H1 (cell line): ENCODE data around the gene ZNF33A. TPM values are rescaled to one million over a fixed set of nuclear protein-coding genes. Genes with fewer than 3 reads are reported as not detected.

Source experiments
- CTCF ChIA-PET: fragments of 300-600 bp; sonication (Branson Sonifier 250); formaldehyde crosslinking; loops from one replicate; lab custom pipeline; 2021; ENCODE audit not compliant: partially characterized antibody; lab: Charles Lee
- POLR2A ChIA-PET: fragments of 300-600 bp; sonication (Branson Sonifier 250); formaldehyde crosslinking; loops from one replicate; lab custom pipeline; 2021; ENCODE audit warnings: inconsistent platforms; ENCODE audit not compliant: partially characterized antibody; lab: Charles Lee
- DNase-seq, 2 experiments: peaks; one replicate each; pipeline versions ENCODE4 v3.0.0 to v3.0.0-alpha.2; 2010 to 2022; ENCODE audit warnings: low spot score in 2 of 2, low read depth in 1 of 2, mixed read lengths in 1 of 2
- FAIRE-seq: peaks from 2 replicates; lab custom pipeline; 2011; peaks lifted over from hg19 to GRCh38; lab: Jason Lieb, UNC
- H2AFZ ChIP-seq: 2 replicates; pipeline ENCODE4 v1.8.1; 2012; ENCODE audit warnings: low read length, inconsistent platforms
- H2AK5ac ChIP-seq: 2 replicates; pipeline ENCODE4 v1.6.1; 2013; ENCODE audit warnings: low read depth, low read length
- H2BK120ac ChIP-seq: replicated peaks from 2 replicates; pipeline ENCODE3; 2013; ENCODE audit warnings: low read depth, low read length, inconsistent platforms
- H2BK12ac ChIP-seq: 2 replicates; pipeline ENCODE4 v1.6.1; 2013; ENCODE audit warnings: low read depth, low read length
- H2BK15ac ChIP-seq: 2 replicates; pipeline ENCODE4 v1.6.1; 2013; ENCODE audit warnings: low read length
- H2BK20ac ChIP-seq: 2 replicates; pipeline ENCODE4 v1.6.1; 2013; ENCODE audit warnings: low read length
- H2BK5ac ChIP-seq: 2 replicates; pipeline ENCODE4 v1.6.1; 2013; ENCODE audit warnings: low read depth, low read length
- H3K14ac ChIP-seq: 2 replicates; pipeline ENCODE4 v1.6.1; 2013; ENCODE audit warnings: inconsistent platforms; ENCODE audit not compliant: insufficient read length
- H3K18ac ChIP-seq: 2 replicates; pipeline ENCODE4 v1.6.1; 2013; ENCODE audit warnings: low read length; ENCODE audit errors: extremely low read depth
- H3K23ac ChIP-seq: 2 replicates; pipeline ENCODE4 v1.6.1; 2013; ENCODE audit warnings: inconsistent platforms; ENCODE audit not compliant: insufficient read length
- H3K23me2 ChIP-seq: 2 replicates; pipeline ENCODE4 v1.6.1; 2013; ENCODE audit warnings: low read depth, low read length
- H3K27ac ChIP-seq: 2 replicates; pipeline ENCODE4 v1.6.1; 2011; ENCODE audit warnings: low read depth, low read length, inconsistent platforms
- H3K27me3 ChIP-seq, 4 experiments: replicated peaks in 1 of 4; 1 replicate in 1 of 4; 2 replicates in 3 of 4; pipeline versions ENCODE4 v1.6.1 to v1.8.1; 2011 to 2013; ENCODE audit warnings: low read length in 3 of 4, mild to moderate bottlenecking in 3 of 4, inconsistent platforms in 2 of 4, mixed read lengths in 2 of 4, moderate library complexity in 1 of 4; ENCODE audit not compliant: control insufficient read depth in 3 of 4, insufficient read depth in 3 of 4; ENCODE audit errors: extremely low read depth in 1 of 4
- H3K36me3 ChIP-seq, 4 experiments: 2 replicates each; pipeline versions ENCODE4 v1.6.1 to v1.8.1; 2011 to 2013; ENCODE audit warnings: mild to moderate bottlenecking in 4 of 4, low read length in 3 of 4, moderate library complexity in 2 of 4, control low read depth in 1 of 4, inconsistent platforms in 1 of 4; ENCODE audit not compliant: insufficient read depth in 4 of 4, control insufficient read depth in 2 of 4
- H3K4ac ChIP-seq: replicated peaks from 2 replicates; pipeline ENCODE3; 2013; ENCODE audit warnings: low read length, low read depth, mixed read lengths, inconsistent platforms; ENCODE audit not compliant: insufficient read length
- H3K4me1 ChIP-seq, 4 experiments: replicated peaks in 1 of 4; 1 replicate in 1 of 4; 2 replicates in 3 of 4; pipeline versions ENCODE4 v1.6.1 to v1.8.1; 2011 to 2013; ENCODE audit warnings: low read length in 3 of 4, inconsistent platforms in 2 of 4, mixed read lengths in 1 of 4; ENCODE audit not compliant: insufficient read depth in 4 of 4, control insufficient read depth in 3 of 4
- H3K4me2 ChIP-seq, 2 experiments: 2 replicates each; pipeline versions ENCODE4 v1.6.1 to v1.8.1; 2011 to 2013; ENCODE audit warnings: low read depth in 2 of 2, low read length in 2 of 2, control low read depth in 1 of 2, inconsistent platforms in 1 of 2, mild to moderate bottlenecking in 1 of 2; ENCODE audit not compliant: insufficient read depth in 1 of 2
- H3K4me3 ChIP-seq, 4 experiments: fragments of 200-600, 300-600 bp in 1 of 4; sonication (generic), shearing (Covaris generic), sonication (Bioruptor Twin) in 1 of 4; 2 replicates each; pipeline versions ENCODE4 v1.5.1 to v1.8.1; 2011 to 2016; ENCODE audit warnings: low read length in 4 of 4, low read depth in 3 of 4, control low read depth in 2 of 4, inconsistent platforms in 2 of 4, mild to moderate bottlenecking in 2 of 4, mixed read lengths in 1 of 4, moderate library complexity in 1 of 4; ENCODE audit not compliant: insufficient read depth in 2 of 4; ENCODE audit errors: extremely low read depth in 1 of 4
- H3K56ac ChIP-seq: replicated peaks from 2 replicates; pipeline ENCODE3; 2013; ENCODE audit warnings: low read depth, mild to moderate bottlenecking, mixed read lengths, low read length, inconsistent platforms; ENCODE audit not compliant: insufficient read length
- H3K79me1 ChIP-seq: 2 replicates; pipeline ENCODE4 v1.6.1; 2013; ENCODE audit warnings: low read depth, low read length, control low read depth
- H3K79me2 ChIP-seq, 2 experiments: 2 replicates each; pipeline versions ENCODE4 v1.6.1 to v1.8.1; 2012 to 2013; ENCODE audit warnings: low read length in 2 of 2, mild to moderate bottlenecking in 2 of 2, inconsistent platforms in 1 of 2; ENCODE audit not compliant: insufficient read depth in 2 of 2, control insufficient read depth in 1 of 2
- H3K9ac ChIP-seq, 4 experiments: replicated peaks in 1 of 4; 1 replicate in 1 of 4; 2 replicates in 3 of 4; pipeline versions ENCODE4 v1.6.1 to v1.8.1; 2011 to 2013; ENCODE audit warnings: low read depth in 3 of 4, low read length in 3 of 4, control low read depth in 2 of 4, mild to moderate bottlenecking in 2 of 4, moderate library complexity in 2 of 4, inconsistent platforms in 1 of 4; ENCODE audit errors: extremely low read depth in 1 of 4
- H3K9me3 ChIP-seq, 2 experiments: 2 replicates each; pipeline versions ENCODE4 v1.6.1 to v1.8.1; 2012 to 2013; ENCODE audit warnings: mild to moderate bottlenecking in 2 of 2, moderate library complexity in 2 of 2, control low read depth in 1 of 2, inconsistent platforms in 1 of 2, low read depth in 1 of 2, low read length in 1 of 2, mixed read lengths in 1 of 2; ENCODE audit not compliant: insufficient read depth in 2 of 2
- H4K20me1 ChIP-seq, 2 experiments: replicated peaks in 1 of 2; 2 replicates each; pipeline versions ENCODE3 to v1.8.1; 2011 to 2013; ENCODE audit warnings: inconsistent platforms in 2 of 2, low read length in 2 of 2, mild to moderate bottlenecking in 1 of 2; ENCODE audit not compliant: insufficient read depth in 2 of 2, control insufficient read depth in 1 of 2
- H4K5ac ChIP-seq: 2 replicates; pipeline ENCODE4 v1.6.1; 2013; ENCODE audit warnings: low read length, low read depth, mixed read lengths, inconsistent platforms; ENCODE audit not compliant: insufficient read length
- H4K8ac ChIP-seq: 2 replicates; pipeline ENCODE4 v1.8.0; 2013; ENCODE audit warnings: mild to moderate bottlenecking, moderate library complexity, low read length, inconsistent platforms; ENCODE audit not compliant: insufficient read depth; ENCODE audit errors: extremely low read depth
- H4K91ac ChIP-seq: replicated peaks from 2 replicates; pipeline ENCODE3; 2013; ENCODE audit warnings: low read length, mixed read lengths, inconsistent platforms; ENCODE audit not compliant: insufficient read length
- BACH1 ChIP-seq: IDR thresholded peaks from 2 replicates; pipeline ENCODE4 v1.6.1; 2012; ENCODE audit warnings: low read length, improper control_type of control experiment
- BCL11A ChIP-seq, 2 experiments: IDR thresholded peaks; one replicate each; pipeline ENCODE4 v1.6.1; 2011; ENCODE audit warnings: low read depth in 2 of 2, low read length in 2 of 2, mild to moderate bottlenecking in 2 of 2
- RAD21 ChIP-seq, 2 experiments: IDR thresholded peaks in 1 of 2; conservative IDR thresholded peaks in 1 of 2; 2 replicates each; pipeline ENCODE4 v1.6.1; 2011; ENCODE audit warnings: low read depth in 2 of 2, low read length in 2 of 2, improper control_type of control experiment in 1 of 2, inconsistent platforms in 1 of 2, mild to moderate bottlenecking in 1 of 2, moderate library complexity in 1 of 2
- SIN3A ChIP-seq, 2 experiments: IDR thresholded peaks in 1 of 2; conservative IDR thresholded peaks in 1 of 2; 2 replicates each; pipeline ENCODE4 v1.6.1; 2011 to 2012; ENCODE audit warnings: low read length in 2 of 2, improper control_type of control experiment in 1 of 2, low read depth in 1 of 2, mild to moderate bottlenecking in 1 of 2
- WGBS, 2 experiments: shearing (Covaris generic) in 1 of 2; methylation state at CpG; one replicate each; pipeline versions ENCODE4 v1.1.6 to v1.1.7; 2013 to 2015; ENCODE audit warnings: low lambda C conversion rate in 2 of 2, mixed read lengths in 2 of 2, inconsistent platforms in 1 of 2, low coverage in 1 of 2, missing lambda C conversion rate in 1 of 2; ENCODE audit not compliant: insufficient replicate concordance in 2 of 2, insufficient coverage in 1 of 2, insufficient read length in 1 of 2; ENCODE audit errors: extremely low coverage in 1 of 2, missing lambda C conversion rate in 1 of 2; 5-methylcytosine and 5-hydroxymethylcytosine counted together
- polyA plus RNA-seq, 7 experiments: library from polyadenylated mRNA; depleted of rRNA in 3 of 7; stranded (reverse) in 5 of 7; unstranded in 2 of 7; fragments of >200 nt in 5 of 7; fragments of 200-250 nt in 2 of 7; gene quantifications; 1 replicate in 5 of 7; 2 replicates in 1 of 7; 4 replicates in 1 of 7; pipeline versions ENCODE4 v1.2.1 to v1.2.3, GENCODE V29; 2011 to 2013; ENCODE audit warnings: missing spikeins in 2 of 7, mixed read lengths in 2 of 7
- total RNA-seq: library from RNA; stranded (reverse); fragmentation: NEBNext Ultra II Directional; extraction: Animal tissue kit (Norgen Biotek cat#: 25700); gene quantifications from 2 replicates; pipeline ENCODE4 v1.2.1, GENCODE V29; 2021

ZNF33A gene
- total and polyA plus RNA-seq, 2 of the 8 experiments (the other 6 are each of a cell fraction or from before 2014, with no cell fraction given): 6.0 to 48.3 TPM

DNA sequence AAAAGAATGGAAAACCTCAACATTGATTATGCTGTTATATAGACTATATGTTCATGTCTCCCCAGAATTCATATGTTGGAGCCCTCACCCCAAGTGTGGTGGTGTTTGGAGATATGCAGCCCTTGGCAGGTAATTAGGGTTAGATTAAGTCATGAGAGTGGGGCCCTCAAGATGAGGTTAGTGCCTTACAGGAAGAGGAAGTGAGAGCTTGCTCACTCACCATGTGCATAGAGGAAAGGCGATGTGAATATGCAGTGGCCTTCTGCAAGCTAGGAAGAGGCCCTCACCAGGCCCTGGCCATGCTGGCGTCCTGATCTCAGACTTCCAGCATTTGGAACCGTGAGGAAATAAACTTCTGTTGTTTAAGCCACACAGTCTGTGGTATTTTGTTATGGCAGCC is 14.8 kb downstream of the ZNF33A start:
- Histone ChIP-seq H2BK5ac (no peak overlapping the region), H3K36me3 (peaks cover 0 to 36% (median 7%) of the 10 kb centered on the region in 4 experiments; a peak in 5 of 8 replicates), H3K9ac (no peak overlapping the region), H3K4ac (no peak overlapping the region), H2AK5ac (no peak overlapping the region), H3K23me2 (no peaks in the 10 kb centered on the region), H3K79me1 (no peaks in the 10 kb centered on the region), H4K8ac (no peak overlapping the region), H3K4me1 (no peaks in the 10 kb centered on the region), H3K14ac (no peak overlapping the region), H3K79me2 (no peaks in the 10 kb centered on the region), H4K5ac (no peak overlapping the region), H3K4me2 (no peak overlapping the region), H3K18ac (no peak overlapping the region), H2BK15ac (no peak overlapping the region), H4K91ac (no peak overlapping the region), H2BK20ac (no peak overlapping the region), H3K27ac (no peak overlapping the region), H3K9me3 (no peaks in the 10 kb centered on the region), H2BK12ac (no peak overlapping the region), H3K56ac (no peak overlapping the region), H3K27me3 (no peaks in the 10 kb centered on the region), H2AFZ (no peak overlapping the region), H3K4me3 (no peak overlapping the region), H4K20me1 (no peaks in the 10 kb centered on the region), H3K23ac (no peak overlapping the region), H2BK120ac (no peak overlapping the region)
- no peak for FAIRE-seq
- no peak for TF ChIP-seq BCL11A (IDR thresholded peaks at IDR 0.05; ENCODE audit: low read depth in 2 of 2, low read length in 2 of 2)
- no peak for TF ChIP-seq RAD21 (IDR thresholded peaks at IDR 0.05 in 1 of 2, conservative IDR thresholded peaks at IDR 0.05 in 1 of 2; ENCODE audit: low read depth in 2 of 2, low read length in 2 of 2)
- no peak for TF ChIP-seq SIN3A (conservative IDR thresholded peaks at IDR 0.05 in 1 of 2, IDR thresholded peaks at IDR 0.05 in 1 of 2; ENCODE audit: low read depth in 1 of 2, low read length in 2 of 2)
- no peak for TF ChIP-seq BACH1
- 86% methylated on average over 3 of the region's 3 CpGs; no CpG with 5 or more reads in 1 of the 2 experiments for WGBS, 2 experiments
- POLR2A ChIA-PET: interaction anchor here (0.6 to 0.8 kb wide), 2 partner anchors 14 to 776 kb away, joined by 3 read pairs; no protein-coding TSS in a partner anchor
- CTCF ChIA-PET: interaction anchor here (1.4 kb wide), 1 partner anchor 48 kb away, joined by 3 read pairs; no protein-coding TSS in a partner anchor
- no peak for DNase-seq
